Activated CD4-positive, alpha-beta T cell treated with anti-CD3 and anti-CD28 coated beads, Interleukin-2, amount 10 ng/mL, durations not matched to agents 7 days and 5 days (primary cell): ENCODE measurements around the gene TRIM9. TPM values are rescaled to one million over a fixed set of nuclear protein-coding genes. Genes with fewer than 3 reads are reported as not detected.

Source experiments
- CTCF ChIA-PET: fragments of 350-600 bp; sonication (Branson Sonifier 250); formaldehyde crosslinking; loops from one replicate; lab custom pipeline; 2021; ENCODE audit warnings: antibody characterized with exemption; lab: Charles Lee
- POLR2A ChIA-PET: fragments of 350-600 bp; sonication (Branson Sonifier 250); formaldehyde crosslinking; loops from one replicate; lab custom pipeline; 2021; ENCODE audit warnings: antibody characterized with exemption; lab: Charles Lee
- DNase-seq: peaks from one replicate; pipeline ENCODE4 v3.0.0-alpha.2; 2020
- H3K27ac Mint-ChIP-seq: one replicate; pipeline ENCODE4 v1.8.0; 2021; ENCODE audit warnings: mild to moderate bottlenecking, moderate library complexity, mixed read lengths
- H3K27me3 Mint-ChIP-seq: one replicate; pipeline ENCODE4 v1.8.0; 2021; ENCODE audit warnings: mixed read lengths
- H3K36me3 Mint-ChIP-seq: one replicate; pipeline ENCODE4 v1.8.0; 2021; ENCODE audit warnings: low read depth, mixed read lengths
- H3K4me1 Mint-ChIP-seq: one replicate; pipeline ENCODE4 v1.8.0; 2021; ENCODE audit warnings: mixed read lengths
- H3K4me3 Mint-ChIP-seq: one replicate; pipeline ENCODE4 v1.8.0; 2021; ENCODE audit warnings: mild to moderate bottlenecking, moderate library complexity, mixed read lengths
- H3K9me3 Mint-ChIP-seq: one replicate; pipeline ENCODE4 v1.8.0; 2021; ENCODE audit warnings: mixed read lengths
- total RNA-seq, 2 experiments: library from RNA; stranded (reverse); gene quantifications; one replicate each; pipeline ENCODE4 v1.2.3, GENCODE V29; 2021

TRIM9 gene
- total RNA-seq = under 1 TPM; 0.30 to 0.44 TPM

- ChIA-PET CTCF (interaction anchor here (1.6 to 2.9 kb wide), 2 partner anchors 11 to 685 kb away, joined by 3 to 9 read pairs; no protein-coding TSS in a partner anchor), POLR2A (no interaction called here)
- peak within 1 kb of the TSS; percentile 82 for H3K4me3 Mint-ChIP-seq
- H3K27ac Mint-ChIP-seq = peak within 1 kb of the TSS; percentile 25
- no peaks in the 10 kb centered on the region for H3K9me3 Mint-ChIP-seq
- no peaks in the 10 kb centered on the region for H3K36me3 Mint-ChIP-seq
- DNase-seq = peak; percentile 94
- H3K27me3 Mint-ChIP-seq = peaks cover 62% of the 10 kb centered on the region
- H3K4me1 Mint-ChIP-seq = peaks cover 19% of the 10 kb centered on the region
These were observed at the start of gene TRIM9 for GRCh38 chr14:51094901-51095853. TSS of gene TRIM9 (minus strand) at chr14:51095105. CDS start at chr14:51094939, 166 bp downstream.

DNA sequence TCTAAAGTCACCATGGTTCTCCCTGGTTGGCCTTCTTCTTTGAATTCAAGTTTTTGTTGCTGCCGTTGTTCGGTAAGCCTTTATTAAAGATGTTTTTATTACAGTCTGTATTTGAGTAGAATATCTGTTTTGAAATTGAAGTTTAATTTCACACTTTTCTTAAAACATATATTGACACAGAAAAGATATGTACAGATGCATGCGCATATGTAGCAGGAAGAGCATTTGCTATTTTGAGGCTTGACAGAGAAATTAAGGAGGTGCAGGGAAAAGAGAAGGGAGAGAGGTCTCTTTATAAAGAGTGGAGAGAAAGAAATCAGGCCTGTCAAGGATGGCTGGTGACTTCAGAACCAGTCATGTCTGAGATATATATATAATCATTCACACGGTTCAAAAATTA lies 46.0 kb upstream of the TRIM9 start:
- Mint-ChIP-seq H3K4me1 (no peaks in the 10 kb centered on the region), H3K9me3 (peaks cover 2% of the 10 kb centered on the region), H3K36me3 (no peaks in the 10 kb centered on the region), H3K27me3 (no peaks in the 10 kb centered on the region), H3K4me3 (no peak overlapping the region), H3K27ac (no peak overlapping the region)
- POLR2A ChIA-PET = interaction anchor here (0.6 kb wide), 1 partner anchor 25 kb away, joined by 4 read pairs; no protein-coding TSS in a partner anchor
- CTCF ChIA-PET = no interaction called here
- DNase-seq = no peak

DNA sequence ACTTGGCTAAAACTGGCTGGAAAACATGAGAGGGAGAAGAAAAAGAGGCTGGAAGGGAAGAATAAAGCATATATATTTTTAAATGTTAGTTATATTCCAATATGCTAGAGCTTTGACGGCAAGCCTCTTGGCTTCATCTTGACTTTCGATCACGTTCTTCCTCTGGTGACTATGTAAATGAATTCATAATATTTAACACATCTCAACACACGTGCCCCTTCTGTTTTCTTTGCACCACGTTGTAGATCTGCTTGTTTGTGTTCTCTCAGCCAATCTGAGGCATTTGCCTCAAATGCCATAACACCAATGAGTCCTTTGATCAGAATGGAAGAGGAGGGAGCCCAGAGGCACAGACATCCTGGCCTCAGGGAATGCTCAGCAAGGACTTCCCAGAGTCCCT lies 45.4 kb upstream of the TRIM9 start:
- Mint-ChIP-seq H3K4me3 (no peak overlapping the region), H3K27ac (no peak overlapping the region), H3K36me3 (no peaks in the 10 kb centered on the region), H3K4me1 (no peaks in the 10 kb centered on the region), H3K9me3 (peaks cover 2% of the 10 kb centered on the region), H3K27me3 (no peaks in the 10 kb centered on the region)
- CTCF ChIA-PET = no interaction called here
- DNase-seq = no peak
- POLR2A ChIA-PET = no interaction called here

GRCh38 chr14:51139121-51139681 lies 44.3 kb upstream of the TRIM9 start:
- ChIA-PET CTCF (no interaction called here), POLR2A (no interaction called here)
- H3K4me1 Mint-ChIP-seq = no peaks in the 10 kb centered on the region
- no peaks in the 10 kb centered on the region for H3K36me3 Mint-ChIP-seq
- H3K27me3 Mint-ChIP-seq = peaks cover 2% of the 10 kb centered on the region
- H3K27ac Mint-ChIP-seq = no peak overlapping the region
- no peak for DNase-seq
- H3K4me3 Mint-ChIP-seq = no peak overlapping the region
- H3K9me3 Mint-ChIP-seq = peaks cover 4% of the 10 kb centered on the region

DNA sequence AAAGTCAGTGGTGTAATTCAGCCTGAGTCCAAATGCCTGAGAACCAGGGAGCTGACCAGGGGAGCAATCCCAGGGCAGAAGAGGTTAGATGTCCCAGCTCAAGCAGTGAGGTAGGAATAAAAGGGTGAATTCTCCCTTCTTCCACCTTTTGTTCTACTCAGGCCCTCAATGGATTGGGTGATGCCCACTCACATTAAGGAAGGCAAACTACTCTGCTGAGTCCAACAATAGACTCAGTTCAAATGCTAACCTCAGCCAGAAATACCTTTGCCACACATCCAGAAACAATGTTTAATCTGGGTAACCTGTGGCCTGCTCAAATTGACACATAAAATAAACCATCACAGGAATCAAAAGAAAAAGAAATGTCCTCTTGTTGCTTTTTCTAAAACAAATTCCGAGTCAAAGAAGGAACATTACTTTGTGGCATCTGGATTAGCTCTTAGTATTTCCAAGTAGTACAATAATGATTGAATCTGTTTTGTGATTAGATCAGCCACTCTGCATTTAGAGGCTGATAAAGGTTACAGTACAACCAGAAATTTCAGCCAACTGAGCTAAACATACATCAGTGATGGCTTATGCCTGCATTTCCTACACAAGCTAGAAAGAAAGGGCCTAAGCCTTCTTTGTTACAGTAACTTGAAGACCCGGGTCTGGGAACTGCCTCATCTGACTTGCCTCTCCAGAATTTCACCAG lies 43.6 kb upstream of the TRIM9 start:
- H3K4me3 Mint-ChIP-seq = no peak overlapping the region
- H3K9me3 Mint-ChIP-seq = peaks cover 4% of the 10 kb centered on the region
- no peak overlapping the region for H3K27ac Mint-ChIP-seq
- no peak for DNase-seq
- peaks cover 6% of the 10 kb centered on the region for H3K27me3 Mint-ChIP-seq
- CTCF ChIA-PET = no interaction called here
- H3K4me1 Mint-ChIP-seq = no peaks in the 10 kb centered on the region
- POLR2A ChIA-PET = no interaction called here
- H3K36me3 Mint-ChIP-seq = no peaks in the 10 kb centered on the region

DNA sequence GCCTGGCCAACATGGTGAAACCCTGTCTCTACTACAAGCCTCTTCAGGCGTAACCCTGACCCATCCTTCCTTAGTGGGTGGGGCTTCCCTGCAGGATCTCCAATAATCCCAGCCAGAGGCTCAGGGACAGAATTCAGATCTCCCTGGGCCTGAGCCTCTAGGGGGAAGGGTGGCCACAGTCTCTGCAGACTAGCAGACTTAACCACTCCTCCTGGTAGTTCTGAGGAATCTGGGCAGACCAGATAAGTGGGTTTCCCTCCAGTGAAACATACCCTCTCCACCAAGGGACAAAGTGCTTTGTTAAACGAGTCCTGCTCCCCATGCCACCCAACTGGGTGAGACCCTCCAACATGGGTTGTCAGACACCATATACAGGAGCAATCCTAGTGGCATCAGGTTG lies 36.6 kb upstream of the TRIM9 start:
- no peak overlapping the region for H3K4me3 Mint-ChIP-seq
- no peaks in the 10 kb centered on the region for H3K4me1 Mint-ChIP-seq
- H3K27ac Mint-ChIP-seq = no peak overlapping the region
- no peaks in the 10 kb centered on the region for H3K36me3 Mint-ChIP-seq
- ChIA-PET CTCF (no interaction called here), POLR2A (no interaction called here)
- H3K9me3 Mint-ChIP-seq = peaks cover 2% of the 10 kb centered on the region
- peaks cover 16% of the 10 kb centered on the region for H3K27me3 Mint-ChIP-seq
- DNase-seq = no peak

- no peak for DNase-seq
- H3K27ac Mint-ChIP-seq = no peak overlapping the region
- H3K9me3 Mint-ChIP-seq = no peaks in the 10 kb centered on the region
- ChIA-PET CTCF (interaction anchor here (0.6 kb wide), 1 partner anchor 90 kb away, joined by 3 read pairs; no protein-coding TSS in a partner anchor), POLR2A (no interaction called here)
- H3K4me3 Mint-ChIP-seq = no peak overlapping the region
- H3K4me1 Mint-ChIP-seq = no peaks in the 10 kb centered on the region
- peaks cover 19% of the 10 kb centered on the region for H3K27me3 Mint-ChIP-seq
- H3K36me3 Mint-ChIP-seq = no peaks in the 10 kb centered on the region
These were observed 34.2 kb upstream of the TRIM9 start for GRCh38 chr14:51129130-51129529.

GRCh38 chr14:51124029-51124428 lies 29.1 kb upstream of the TRIM9 start:
- Mint-ChIP-seq H3K36me3 (no peaks in the 10 kb centered on the region), H3K27ac (no peak overlapping the region), H3K27me3 (peaks cover 20% of the 10 kb centered on the region), H3K9me3 (no peaks in the 10 kb centered on the region), H3K4me1 (no peaks in the 10 kb centered on the region), H3K4me3 (no peak overlapping the region)
- POLR2A ChIA-PET = no interaction called here
- DNase-seq = no peak
- CTCF ChIA-PET = no interaction called here

DNA sequence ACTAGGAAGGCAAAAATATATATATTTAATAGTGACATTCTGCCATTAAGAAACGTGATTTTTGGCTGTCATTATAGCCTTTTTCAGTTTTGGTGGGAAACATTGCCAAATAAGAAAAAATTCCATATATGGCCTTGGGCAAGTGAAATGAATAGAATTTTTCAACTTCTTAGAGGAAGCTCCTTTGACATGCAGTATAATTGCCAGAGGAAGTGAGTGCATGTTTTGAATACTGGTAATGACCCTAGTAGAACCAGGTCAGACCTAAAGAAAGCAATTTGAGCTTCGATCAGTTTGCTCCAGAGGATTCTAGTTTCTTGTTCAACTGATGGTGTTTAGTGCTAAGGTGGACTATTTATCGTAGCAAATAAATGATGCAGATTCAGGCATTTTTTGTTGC lies 26.2 kb upstream of the TRIM9 start:
- Mint-ChIP-seq H3K4me1 (no peaks in the 10 kb centered on the region), H3K27me3 (peaks cover 21% of the 10 kb centered on the region), H3K4me3 (no peak overlapping the region), H3K9me3 (no peaks in the 10 kb centered on the region), H3K27ac (no peak overlapping the region), H3K36me3 (no peaks in the 10 kb centered on the region)
- no peak for DNase-seq
- ChIA-PET CTCF (no interaction called here), POLR2A (no interaction called here)

DNA sequence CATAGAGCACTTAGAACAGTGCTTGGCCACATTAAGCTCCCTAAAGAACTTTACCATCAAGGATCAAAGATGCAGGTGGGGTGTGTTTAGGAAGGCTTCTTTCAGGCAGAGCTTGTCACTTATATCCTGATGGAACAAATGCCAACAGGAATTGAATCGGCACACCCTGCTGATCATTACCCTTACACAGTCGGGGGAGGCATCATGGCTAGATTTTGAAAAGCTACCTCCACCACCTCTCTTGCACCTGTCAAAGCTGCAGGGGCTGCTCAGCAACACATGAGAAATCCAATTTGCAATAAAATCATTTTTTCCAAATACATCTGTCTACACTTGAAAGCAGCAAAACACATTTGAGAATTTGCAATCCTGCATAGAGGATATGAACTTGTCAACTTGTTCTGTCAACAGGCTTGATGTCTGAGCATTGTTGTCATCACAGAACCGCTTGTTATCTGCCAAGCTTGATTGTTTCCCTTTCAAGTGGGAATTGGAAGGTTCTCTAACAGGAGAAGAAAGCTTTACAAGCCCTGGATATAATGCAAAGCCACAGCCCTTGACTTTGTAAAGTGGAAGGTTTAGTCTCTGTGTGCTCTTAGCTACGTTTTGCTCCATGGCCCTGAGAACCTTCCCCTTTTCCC lies 24.6 kb upstream of the TRIM9 start:
- peaks cover 20% of the 10 kb centered on the region for H3K27me3 Mint-ChIP-seq
- H3K27ac Mint-ChIP-seq = no peak overlapping the region
- no peaks in the 10 kb centered on the region for H3K36me3 Mint-ChIP-seq
- H3K9me3 Mint-ChIP-seq = no peaks in the 10 kb centered on the region
- ChIA-PET CTCF (no interaction called here), POLR2A (no interaction called here)
- no peak for DNase-seq
- H3K4me3 Mint-ChIP-seq = no peak overlapping the region
- H3K4me1 Mint-ChIP-seq = no peaks in the 10 kb centered on the region

DNA sequence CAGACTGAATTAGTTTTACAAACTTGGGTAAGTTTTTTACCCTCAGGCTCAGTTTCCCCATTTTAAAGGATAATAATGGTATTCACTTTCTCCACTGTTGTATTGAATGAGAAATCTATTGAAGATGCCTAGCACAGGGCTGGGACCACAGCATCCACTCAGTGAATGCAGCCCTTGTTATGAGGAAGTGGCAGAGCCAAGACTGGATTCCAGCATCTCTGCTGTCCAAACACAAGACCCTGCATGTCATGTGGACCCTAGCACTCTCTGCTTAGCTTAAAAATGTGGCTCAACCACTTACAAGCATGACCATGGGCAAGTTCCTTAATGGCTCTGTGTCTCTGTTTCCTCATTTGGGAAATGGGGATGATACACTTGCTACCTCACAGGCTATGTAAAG lies 24.1 kb upstream of the TRIM9 start:
- Mint-ChIP-seq H3K27ac (no peak overlapping the region), H3K9me3 (no peaks in the 10 kb centered on the region), H3K36me3 (no peaks in the 10 kb centered on the region), H3K4me1 (no peaks in the 10 kb centered on the region), H3K27me3 (peaks cover 20% of the 10 kb centered on the region), H3K4me3 (no peak overlapping the region)
- ChIA-PET POLR2A (no interaction called here), CTCF (no interaction called here)
- DNase-seq = no peak

GRCh38 chr14:51117593-51117992 lies 22.7 kb upstream of the TRIM9 start:
- ChIA-PET POLR2A (no interaction called here), CTCF (no interaction called here)
- DNase-seq = no peak

More at GRCh38 chr14:51117593-51117992, 22.7 kb upstream of the TRIM9 start:
- no peaks in the 10 kb centered on the region for H3K36me3 Mint-ChIP-seq
- no peak overlapping the region for H3K27ac Mint-ChIP-seq
- peaks cover 20% of the 10 kb centered on the region for H3K27me3 Mint-ChIP-seq
- no peaks in the 10 kb centered on the region for H3K9me3 Mint-ChIP-seq
- no peaks in the 10 kb centered on the region for H3K4me1 Mint-ChIP-seq
- no peak overlapping the region for H3K4me3 Mint-ChIP-seq
